ENCODE measurements around the gene MOSPD2.

Gene MOSPD2

DNA sequence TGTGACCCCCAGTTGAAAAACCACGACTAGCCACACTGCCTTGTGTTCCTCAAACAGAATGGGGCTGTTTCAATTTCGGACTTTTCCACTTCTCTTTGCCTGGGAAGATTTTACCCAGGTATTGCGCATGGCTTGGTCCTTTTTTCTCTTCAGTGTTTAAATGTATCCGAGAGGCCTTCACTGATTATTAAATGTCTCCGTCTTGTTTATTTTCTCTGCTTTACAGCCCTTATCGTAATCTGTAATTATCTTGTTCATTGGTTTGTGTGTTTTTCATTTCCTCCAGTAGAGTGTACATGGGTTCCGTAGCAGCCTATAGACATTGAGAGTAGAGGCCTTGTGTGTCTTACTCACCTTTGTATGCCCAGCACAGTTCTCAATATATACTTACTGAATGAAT, 2.4 kb downstream of the MOSPD2 start:
- Histone ChIP-seq H3K27ac (replicated peaks) (no peak overlapping the region), H3K27me3 (ENCODE audit: insufficient read depth, poor library complexity, severe bottlenecking) (no peaks in the 10 kb centered on the region), H3K4me3 (replicated peaks; ENCODE audit: insufficient read depth, low read length) (no peak overlapping the region)
- no peak for TF ChIP-seq SPI1 (IDR thresholded peaks at IDR 0.05; ENCODE audit: borderline replicate concordance, low read depth)
- TF ChIP-seq POLR2AphosphoS5 (IDR thresholded peaks at IDR 0.05; ENCODE audit: low read depth) = no peak
- TF ChIP-seq, protein P1, sequence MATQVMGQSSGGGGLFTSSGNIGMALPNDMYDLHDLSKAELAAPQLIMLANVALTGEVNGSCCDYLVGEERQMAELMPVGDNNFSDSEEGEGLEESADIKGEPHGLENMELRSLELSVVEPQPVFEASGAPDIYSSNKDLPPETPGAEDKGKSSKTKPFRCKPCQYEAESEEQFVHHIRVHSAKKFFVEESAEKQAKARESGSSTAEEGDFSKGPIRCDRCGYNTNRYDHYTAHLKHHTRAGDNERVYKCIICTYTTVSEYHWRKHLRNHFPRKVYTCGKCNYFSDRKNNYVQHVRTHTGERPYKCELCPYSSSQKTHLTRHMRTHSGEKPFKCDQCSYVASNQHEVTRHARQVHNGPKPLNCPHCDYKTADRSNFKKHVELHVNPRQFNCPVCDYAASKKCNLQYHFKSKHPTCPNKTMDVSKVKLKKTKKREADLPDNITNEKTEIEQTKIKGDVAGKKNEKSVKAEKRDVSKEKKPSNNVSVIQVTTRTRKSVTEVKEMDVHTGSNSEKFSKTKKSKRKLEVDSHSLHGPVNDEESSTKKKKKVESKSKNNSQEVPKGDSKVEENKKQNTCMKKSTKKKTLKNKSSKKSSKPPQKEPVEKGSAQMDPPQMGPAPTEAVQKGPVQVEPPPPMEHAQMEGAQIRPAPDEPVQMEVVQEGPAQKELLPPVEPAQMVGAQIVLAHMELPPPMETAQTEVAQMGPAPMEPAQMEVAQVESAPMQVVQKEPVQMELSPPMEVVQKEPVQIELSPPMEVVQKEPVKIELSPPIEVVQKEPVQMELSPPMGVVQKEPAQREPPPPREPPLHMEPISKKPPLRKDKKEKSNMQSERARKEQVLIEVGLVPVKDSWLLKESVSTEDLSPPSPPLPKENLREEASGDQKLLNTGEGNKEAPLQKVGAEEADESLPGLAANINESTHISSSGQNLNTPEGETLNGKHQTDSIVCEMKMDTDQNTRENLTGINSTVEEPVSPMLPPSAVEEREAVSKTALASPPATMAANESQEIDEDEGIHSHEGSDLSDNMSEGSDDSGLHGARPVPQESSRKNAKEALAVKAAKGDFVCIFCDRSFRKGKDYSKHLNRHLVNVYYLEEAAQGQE (IDR thresholded peaks at IDR 0.05; ENCODE audit: insufficient replicate concordance, low read depth) = no peak
- no peak for DNase-seq (ENCODE audit: low read depth in 1 of 2, low spot score in 1 of 2)

DNA sequence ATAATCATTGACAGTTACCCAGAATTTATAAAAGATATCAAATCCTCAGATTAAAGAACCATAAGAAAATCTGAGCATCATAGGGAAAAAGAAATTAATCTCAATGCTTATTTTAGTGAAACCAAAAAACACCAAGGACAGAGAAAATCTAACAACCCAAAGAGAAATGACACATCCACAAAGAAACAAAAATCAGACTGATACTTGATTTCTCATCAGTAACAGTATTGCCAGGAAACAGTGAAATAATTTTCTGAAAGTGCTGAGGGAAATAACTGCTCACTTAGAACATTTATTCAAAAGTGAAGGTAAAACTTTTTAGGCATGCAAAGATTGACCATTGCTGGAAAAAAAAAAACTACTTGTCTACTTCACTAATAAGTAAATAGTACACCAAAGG, 10.6 kb downstream of the MOSPD2 start:
- H3K4me3 ChIP-seq (replicated peaks; ENCODE audit: insufficient read depth, low read length) = no peak overlapping the region
- H3K27ac ChIP-seq (replicated peaks) = no peak overlapping the region
- DNase-seq (ENCODE audit: low read depth in 1 of 2, low spot score in 1 of 2) = no peak
- H3K27me3 ChIP-seq (ENCODE audit: insufficient read depth, poor library complexity, severe bottlenecking) = no peaks in the 10 kb centered on the region
- TF ChIP-seq, protein P1 (IDR thresholded peaks at IDR 0.05; ENCODE audit: insufficient replicate concordance, low read depth) = no peak
- TF ChIP-seq GABPA (IDR thresholded peaks at IDR 0.05; ENCODE audit: low read depth) (no peak), SPI1 (IDR thresholded peaks at IDR 0.05; ENCODE audit: borderline replicate concordance, low read depth) (no peak), POLR2AphosphoS5 (IDR thresholded peaks at IDR 0.05; ENCODE audit: low read depth) (no peak)
- TF ChIP-seq, protein P2, sequence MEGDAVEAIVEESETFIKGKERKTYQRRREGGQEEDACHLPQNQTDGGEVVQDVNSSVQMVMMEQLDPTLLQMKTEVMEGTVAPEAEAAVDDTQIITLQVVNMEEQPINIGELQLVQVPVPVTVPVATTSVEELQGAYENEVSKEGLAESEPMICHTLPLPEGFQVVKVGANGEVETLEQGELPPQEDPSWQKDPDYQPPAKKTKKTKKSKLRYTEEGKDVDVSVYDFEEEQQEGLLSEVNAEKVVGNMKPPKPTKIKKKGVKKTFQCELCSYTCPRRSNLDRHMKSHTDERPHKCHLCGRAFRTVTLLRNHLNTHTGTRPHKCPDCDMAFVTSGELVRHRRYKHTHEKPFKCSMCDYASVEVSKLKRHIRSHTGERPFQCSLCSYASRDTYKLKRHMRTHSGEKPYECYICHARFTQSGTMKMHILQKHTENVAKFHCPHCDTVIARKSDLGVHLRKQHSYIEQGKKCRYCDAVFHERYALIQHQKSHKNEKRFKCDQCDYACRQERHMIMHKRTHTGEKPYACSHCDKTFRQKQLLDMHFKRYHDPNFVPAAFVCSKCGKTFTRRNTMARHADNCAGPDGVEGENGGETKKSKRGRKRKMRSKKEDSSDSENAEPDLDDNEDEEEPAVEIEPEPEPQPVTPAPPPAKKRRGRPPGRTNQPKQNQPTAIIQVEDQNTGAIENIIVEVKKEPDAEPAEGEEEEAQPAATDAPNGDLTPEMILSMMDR (IDR thresholded peaks at IDR 0.05; ENCODE audit: insufficient read depth, low read length) = no peak

DNA sequence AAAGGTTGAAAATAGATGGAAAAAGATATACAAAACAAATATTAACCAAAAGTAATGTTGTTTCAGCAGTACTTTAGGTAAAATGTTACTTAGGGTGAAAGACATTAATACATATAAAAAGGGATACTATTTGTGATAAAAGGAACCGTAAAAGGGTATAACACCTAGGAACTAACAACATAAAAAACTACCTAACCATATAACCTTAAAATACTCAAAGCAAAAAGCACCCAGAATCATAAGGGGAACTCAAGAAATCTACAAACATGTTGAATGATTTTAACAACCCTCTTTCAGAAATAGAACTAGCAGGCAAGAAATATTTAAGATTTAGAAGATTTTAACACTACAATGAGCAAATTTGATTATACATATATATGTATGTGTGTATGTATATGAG, 11.5 kb downstream of the MOSPD2 start:
- Histone ChIP-seq H3K4me3 (replicated peaks; ENCODE audit: insufficient read depth, low read length) (no peak overlapping the region), H3K27me3 (ENCODE audit: insufficient read depth, poor library complexity, severe bottlenecking) (no peaks in the 10 kb centered on the region), H3K27ac (replicated peaks) (no peak overlapping the region)
- no peak for DNase-seq (ENCODE audit: low read depth in 1 of 2, low spot score in 1 of 2)
- no peak for TF ChIP-seq POLR2AphosphoS5 (IDR thresholded peaks at IDR 0.05; ENCODE audit: low read depth)
- TF ChIP-seq, protein P2 (IDR thresholded peaks at IDR 0.05; ENCODE audit: insufficient read depth, low read length) = no peak

DNA sequence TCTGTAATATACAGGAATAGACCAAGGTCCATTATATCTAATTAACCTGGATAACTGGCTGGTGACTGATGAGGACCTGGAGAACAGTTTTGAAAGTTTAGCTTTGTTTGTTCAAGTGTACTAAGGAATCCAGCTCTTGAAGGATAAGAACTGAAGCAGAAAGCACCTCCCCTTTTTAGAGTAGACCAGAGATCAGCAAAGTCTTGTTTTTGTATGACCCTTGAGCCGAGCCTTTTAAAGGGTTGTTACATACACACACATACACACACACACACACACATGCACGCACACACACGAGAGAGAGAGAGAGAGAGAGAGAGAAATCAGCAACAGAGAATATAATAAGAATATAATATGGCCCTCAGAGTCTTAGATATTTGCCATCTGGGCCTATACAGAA, 13.0 kb downstream of the MOSPD2 start:
- TF ChIP-seq POLR2AphosphoS5 (IDR thresholded peaks at IDR 0.05; ENCODE audit: low read depth) (no peak), SPI1 (IDR thresholded peaks at IDR 0.05; ENCODE audit: borderline replicate concordance, low read depth) (no peak), GABPA (IDR thresholded peaks at IDR 0.05; ENCODE audit: low read depth) (no peak)
- TF ChIP-seq, protein P1 (IDR thresholded peaks at IDR 0.05; ENCODE audit: insufficient replicate concordance, low read depth) = no peak
- TF ChIP-seq, protein P2 (IDR thresholded peaks at IDR 0.05; ENCODE audit: insufficient read depth, low read length) = no peak

More for the DNA sequence above, 13.0 kb downstream of the MOSPD2 start:
- no peak overlapping the region for H3K4me3 ChIP-seq (replicated peaks; ENCODE audit: insufficient read depth, low read length)
- no peak for DNase-seq (ENCODE audit: low read depth in 1 of 2, low spot score in 1 of 2)
- H3K27me3 ChIP-seq (ENCODE audit: insufficient read depth, poor library complexity, severe bottlenecking) = no peaks in the 10 kb centered on the region
- H3K27ac ChIP-seq (replicated peaks) = no peak overlapping the region
